ENCODE data around the gene LONP2. TPM values are rescaled to one million over a fixed set of nuclear protein-coding genes. Genes with fewer than 3 reads are reported as not detected.
A peak's percentile ranks its signal among the peaks of the same experiment; 100 is the strongest.
"Not testable (repeated sequence)": the region's sequence is repeated elsewhere in the genome, so short reads cannot be mapped to it uniquely, and the experiment has no call there.

The LONP2 gene
- total and polyA plus RNA-seq, 9 of the 15 experiments (the other 6 are each of a cell fraction or from before 2014, with no cell fraction given), result 8.1 to 41.2 (median 25.6) TPM

GRCh38 chr16:48402547-48402946 lies 158.4 kb downstream of the LONP2 start:
- FAIRE-seq; H3K36me3 ChIP-seq (ENCODE audit: control insufficient read depth, insufficient read depth, low read length); H3K4me3 ChIP-seq; H4K20me1 ChIP-seq (replicated peaks; ENCODE audit: control insufficient read depth, insufficient read depth, low read length); in situ Hi-C loops (cut with MboI); H2AFZ ChIP-seq (ENCODE audit: low read depth, low read length); BruUV-seq (replicated peaks); DNase-seq (ENCODE audit: extremely low read depth in 1 of 4, low spot score in 3 of 4); H3K27ac ChIP-seq (ENCODE audit: extremely low read depth, low read depth, low read length); H3K79me2 ChIP-seq (ENCODE audit: control insufficient read depth, insufficient read depth, low read length); ATAC-seq; H3K9ac ChIP-seq (ENCODE audit: insufficient read depth in 1 of 2, low read depth in 2 of 2, low read length in 2 of 2); H3K4me2 ChIP-seq (ENCODE audit: insufficient read depth, low read length); intact Hi-C loops (cut with micrococcal nuclease); H3K27me3 ChIP-seq (ENCODE audit: control insufficient read depth in 2 of 2, insufficient read depth in 2 of 2, low read length in 2 of 2); H3K9me1 ChIP-seq (ENCODE audit: control insufficient read depth, insufficient read depth, low read length); CTCF ChIA-PET (ENCODE audit: low intra/inter-chr PET ratio); H3K9me3 ChIP-seq (replicated peaks; ENCODE audit: control insufficient read depth, insufficient read depth, low read depth, low read length); H3K4me1 ChIP-seq (replicated peaks in 1 of 2; ENCODE audit: control insufficient read depth in 2 of 2, insufficient read depth in 2 of 2, low read length in 2 of 2): not testable (repeated sequence)
- peak; percentile 24; the same call in 1 of the 2 replicates for TF ChIP-seq CEBPB (tag; IDR thresholded peaks at IDR 0.05)
- WGBS (ENCODE audit: insufficient coverage, low coverage, missing lambda C conversion rate), result 13% methylated on average over 8 of the region's 8 CpGs
- POLR2A ChIA-PET, result interaction anchor here (1.0 kb wide), 1 partner anchor 14 kb away, joined by 4 read pairs; no protein-coding TSS in a partner anchor

GRCh38 chr16:48405153-48405552 lies 161.1 kb downstream of the LONP2 start:
- no peaks in the 10 kb centered on the region; the same call in 1 of the 2 replicates for H4K20me1 ChIP-seq (replicated peaks; ENCODE audit: control insufficient read depth, insufficient read depth, low read length)
- FAIRE-seq, result no peak
- H3K4me2 ChIP-seq (ENCODE audit: insufficient read depth, low read length), result no peak overlapping the region
- no peaks in the 10 kb centered on the region for H3K9me1 ChIP-seq (ENCODE audit: control insufficient read depth, insufficient read depth, low read length)
- H3K79me2 ChIP-seq (ENCODE audit: control insufficient read depth, insufficient read depth, low read length), result no peaks in the 10 kb centered on the region
- H3K27me3 ChIP-seq (ENCODE audit: control insufficient read depth in 2 of 2, insufficient read depth in 2 of 2, low read length in 2 of 2), result no peaks in the 10 kb centered on the region; a peak in 2 of 5 replicates
- in situ Hi-C loops (cut with MboI), result no loop called here
- H3K27ac ChIP-seq (ENCODE audit: extremely low read depth, low read depth, low read length), result no peak overlapping the region
- ATAC-seq, result no peak
- DNase-seq (ENCODE audit: extremely low read depth in 1 of 4, low spot score in 3 of 4), result no peak
- TF ChIP-seq, protein P1, sequence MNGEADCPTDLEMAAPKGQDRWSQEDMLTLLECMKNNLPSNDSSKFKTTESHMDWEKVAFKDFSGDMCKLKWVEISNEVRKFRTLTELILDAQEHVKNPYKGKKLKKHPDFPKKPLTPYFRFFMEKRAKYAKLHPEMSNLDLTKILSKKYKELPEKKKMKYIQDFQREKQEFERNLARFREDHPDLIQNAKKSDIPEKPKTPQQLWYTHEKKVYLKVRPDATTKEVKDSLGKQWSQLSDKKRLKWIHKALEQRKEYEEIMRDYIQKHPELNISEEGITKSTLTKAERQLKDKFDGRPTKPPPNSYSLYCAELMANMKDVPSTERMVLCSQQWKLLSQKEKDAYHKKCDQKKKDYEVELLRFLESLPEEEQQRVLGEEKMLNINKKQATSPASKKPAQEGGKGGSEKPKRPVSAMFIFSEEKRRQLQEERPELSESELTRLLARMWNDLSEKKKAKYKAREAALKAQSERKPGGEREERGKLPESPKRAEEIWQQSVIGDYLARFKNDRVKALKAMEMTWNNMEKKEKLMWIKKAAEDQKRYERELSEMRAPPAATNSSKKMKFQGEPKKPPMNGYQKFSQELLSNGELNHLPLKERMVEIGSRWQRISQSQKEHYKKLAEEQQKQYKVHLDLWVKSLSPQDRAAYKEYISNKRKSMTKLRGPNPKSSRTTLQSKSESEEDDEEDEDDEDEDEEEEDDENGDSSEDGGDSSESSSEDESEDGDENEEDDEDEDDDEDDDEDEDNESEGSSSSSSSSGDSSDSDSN (IDR thresholded peaks at IDR 0.05; ENCODE audit: borderline replicate concordance in 1 of 2, low read depth in 2 of 2, low read length in 2 of 2), result no peak
- TF ChIP-seq BCOR (IDR thresholded peaks at IDR 0.05) (no peak), BRF2 (IDR thresholded peaks at IDR 0.05; ENCODE audit: borderline replicate concordance, insufficient read depth, insufficient read length) (no peak), CHD1 (IDR thresholded peaks at IDR 0.05; ENCODE audit: low read length) (no peak), PHB (CRISPR knock-in tag; IDR thresholded peaks at IDR 0.05) (no peak)
- H2AFZ ChIP-seq (ENCODE audit: low read depth, low read length), result no peak overlapping the region
- no peak overlapping the region for H3K4me3 ChIP-seq
- no peaks in the 10 kb centered on the region for H3K9me3 ChIP-seq (replicated peaks; ENCODE audit: control insufficient read depth, insufficient read depth, low read depth, low read length)
- no peak overlapping the region for H3K9ac ChIP-seq (ENCODE audit: insufficient read depth in 1 of 2, low read depth in 2 of 2, low read length in 2 of 2)
- ChIA-PET CTCF (ENCODE audit: low intra/inter-chr PET ratio) (no interaction called here), POLR2A (interaction anchor here (0.7 kb wide), 1 partner anchor 22 kb away, joined by 3 read pairs; no protein-coding TSS in a partner anchor)
- no TSS peak for BruUV-seq (replicated peaks)
- intact Hi-C loops (cut with micrococcal nuclease), result no loop called here
- H3K4me1 ChIP-seq (replicated peaks in 1 of 2; ENCODE audit: control insufficient read depth in 2 of 2, insufficient read depth in 2 of 2, low read length in 2 of 2), result peaks cover 1 to 6% of the 10 kb centered on the region in 2 experiments; a peak in 3 of 5 replicates
- no peaks in the 10 kb centered on the region for H3K36me3 ChIP-seq (ENCODE audit: control insufficient read depth, insufficient read depth, low read length)
- WGBS (ENCODE audit: insufficient coverage, low coverage, missing lambda C conversion rate), result 11% methylated on average over 1 of the region's 1 CpG
